Skeletal muscle satellite cell (primary cell): Measurements from ENCODE around the gene GSC.

Experiments
- H3K27me3 ChIP-seq: 2 replicates; pipeline ENCODE4 v1.7.0; 2013; ENCODE audit warnings: low read length; ENCODE audit not compliant: control insufficient read depth, insufficient read depth
- H3K36me3 ChIP-seq: 2 replicates; pipeline ENCODE4 v1.7.0; 2013; ENCODE audit warnings: mild to moderate bottlenecking, control low read depth, low read length; ENCODE audit not compliant: insufficient read depth
- H3K4me1 ChIP-seq: 2 replicates; pipeline ENCODE4 v1.7.0; 2013; ENCODE audit warnings: low read length; ENCODE audit not compliant: control insufficient read depth, insufficient read depth
- H3K4me2 ChIP-seq: 2 replicates; pipeline ENCODE4 v1.7.0; 2013; ENCODE audit warnings: mild to moderate bottlenecking, low read length
- H3K4me3 ChIP-seq: 2 replicates; pipeline ENCODE4 v1.7.0; 2013; ENCODE audit warnings: low read length
- H3K9ac ChIP-seq: 2 replicates; pipeline ENCODE4 v1.7.0; 2013; ENCODE audit warnings: mild to moderate bottlenecking, low read depth, low read length, moderate library complexity
- H3K9me3 ChIP-seq: replicated peaks from 2 replicates; pipeline ENCODE4 v1.7.0; 2013; ENCODE audit warnings: mild to moderate bottlenecking, control low read depth, low read length

GSC gene

DNA sequence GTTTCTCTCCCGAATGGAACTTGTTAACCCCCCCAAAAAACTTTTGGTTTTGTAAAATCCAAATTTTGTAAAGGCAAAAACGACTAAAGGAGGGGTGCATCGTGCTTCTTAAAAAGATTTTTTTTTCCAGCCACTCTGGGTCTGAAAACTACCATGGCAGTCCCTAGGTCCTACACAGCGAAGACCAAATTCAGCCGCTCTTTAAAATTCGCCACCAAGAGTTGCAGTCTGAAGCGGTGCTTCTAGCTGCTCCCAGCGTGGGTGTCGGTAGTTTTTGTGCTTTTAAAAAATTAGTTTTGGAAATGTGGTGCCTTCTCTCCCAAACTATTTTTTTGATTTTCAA lies 873 bp upstream of the GSC start:
- Histone ChIP-seq H3K4me3 (no peak overlapping the region), H3K36me3 (no peaks in the 10 kb centered on the region), H3K9me3 (no peaks in the 10 kb centered on the region), H3K9ac (no peak overlapping the region), H3K27me3 (peaks cover 82% of the 10 kb centered on the region), H3K4me2 (no peak overlapping the region), H3K4me1 (peaks cover 16% of the 10 kb centered on the region)

DNA sequence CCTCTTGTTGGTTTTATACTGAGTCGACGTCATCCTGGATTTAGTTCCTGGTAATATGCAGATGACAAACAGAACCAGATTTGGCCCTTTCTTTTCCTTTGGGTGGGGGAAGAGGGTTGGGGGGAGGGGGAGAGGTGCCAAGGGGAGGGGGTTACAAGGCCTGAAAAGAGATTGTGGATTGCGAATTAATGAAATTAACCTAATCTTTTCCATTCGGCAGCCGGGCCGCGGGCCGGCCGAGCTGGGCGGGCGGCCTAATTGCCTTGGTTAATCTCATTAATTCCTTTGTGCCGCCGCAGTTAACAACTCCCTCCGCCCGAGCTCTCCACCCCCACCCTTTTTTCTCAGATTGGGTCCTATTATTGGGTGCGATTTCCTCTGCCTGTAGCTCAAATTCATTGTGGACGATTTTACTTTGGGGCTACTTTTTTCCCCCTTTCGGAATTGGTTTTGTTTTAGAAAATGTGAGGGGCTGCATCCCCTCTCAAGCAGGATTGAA lies 387 bp upstream of the GSC start:
- Histone ChIP-seq H3K36me3 (no peaks in the 10 kb centered on the region), H3K27me3 (peaks cover 77% of the 10 kb centered on the region), H3K4me1 (peaks cover 16% of the 10 kb centered on the region), H3K4me3 (peak overlapping the region; percentile 70), H3K9ac (no peak overlapping the region), H3K4me2 (peak overlapping the region; percentile 87), H3K9me3 (no peaks in the 10 kb centered on the region)

DNA sequence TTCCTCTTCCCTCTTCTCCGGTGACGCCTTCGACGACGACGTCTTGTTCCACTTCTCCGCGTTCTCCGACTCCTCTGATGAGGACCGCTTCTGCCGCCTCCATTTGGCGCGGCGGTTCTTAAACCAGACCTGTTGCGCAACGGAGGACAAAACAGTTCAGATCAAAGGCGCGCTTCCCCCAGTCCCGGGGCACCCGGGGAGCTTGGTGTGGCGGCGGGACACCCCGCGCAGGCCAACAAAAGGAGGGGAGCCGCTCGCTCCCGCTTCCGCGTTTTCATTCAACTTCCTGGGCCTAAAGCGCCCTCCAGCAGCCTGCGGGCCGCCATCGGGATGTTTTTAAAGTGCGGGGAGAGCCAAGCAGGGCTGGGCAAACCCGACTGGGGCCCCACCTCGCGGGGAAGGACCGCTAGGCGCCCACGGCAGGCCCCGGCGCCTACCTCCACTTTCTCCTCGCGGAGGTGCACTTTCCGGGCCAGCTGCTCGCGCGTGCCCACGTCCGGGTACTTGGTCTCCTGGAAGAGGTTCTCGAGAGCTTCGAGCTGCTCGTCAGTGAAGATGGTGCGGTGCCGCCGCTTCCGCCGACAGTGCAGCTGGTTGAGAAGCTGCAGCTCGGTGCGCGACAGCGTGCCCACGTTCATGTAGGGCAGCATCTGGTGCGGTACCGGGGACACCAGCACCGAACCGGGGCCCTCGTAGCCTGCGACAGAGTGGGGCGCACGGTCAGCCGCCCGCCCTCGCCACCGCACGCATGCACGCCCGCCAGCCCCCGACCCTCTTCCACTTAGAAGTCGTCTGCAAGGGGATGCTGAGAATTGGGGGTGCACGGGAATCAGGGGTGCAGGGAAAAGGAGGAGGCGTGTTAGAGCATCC lies 1.2 kb downstream of the GSC start:
- no peak overlapping the region for H3K9ac ChIP-seq
- H3K4me1 ChIP-seq = peaks cover 16% of the 10 kb centered on the region
- H3K9me3 ChIP-seq = no peaks in the 10 kb centered on the region
- H3K4me3 ChIP-seq = peak overlapping the region; percentile 70
- no peaks in the 10 kb centered on the region for H3K36me3 ChIP-seq
- peaks cover 66% of the 10 kb centered on the region for H3K27me3 ChIP-seq
- H3K4me2 ChIP-seq = peak overlapping the region; percentile 87

DNA sequence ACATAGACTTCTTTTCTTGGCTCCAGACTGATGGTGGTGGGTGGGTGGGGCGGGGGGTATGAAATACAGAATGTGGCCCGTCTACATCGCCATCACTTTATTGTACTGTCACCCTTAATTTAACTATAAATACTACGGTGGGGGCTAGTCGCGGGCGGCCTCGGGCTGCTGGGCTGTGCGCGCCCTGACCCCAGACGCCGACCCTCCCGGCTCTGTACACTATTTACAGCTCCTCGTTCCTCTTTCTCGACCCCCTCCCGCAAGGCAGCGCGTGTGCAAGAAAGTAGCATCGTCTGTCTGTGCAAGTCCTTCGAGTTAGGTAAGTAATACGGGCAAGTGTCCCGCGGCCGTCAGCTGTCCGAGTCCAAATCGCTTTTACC lies 1.8 kb downstream of the GSC start:
- Histone ChIP-seq H3K27me3 (peaks cover 59% of the 10 kb centered on the region), H3K36me3 (no peaks in the 10 kb centered on the region), H3K4me1 (peaks cover 16% of the 10 kb centered on the region), H3K9ac (no peak overlapping the region), H3K4me3 (peak overlapping the region; percentile 70), H3K9me3 (no peaks in the 10 kb centered on the region), H3K4me2 (peak overlapping the region; percentile 87)

GRCh38 chr14:94767321-94767878 lies 2.5 kb downstream of the GSC start:
- Histone ChIP-seq H3K4me2 (no peak overlapping the region), H3K4me3 (no peak overlapping the region), H3K9ac (no peak overlapping the region), H3K36me3 (no peaks in the 10 kb centered on the region), H3K4me1 (peaks cover 16% of the 10 kb centered on the region), H3K27me3 (peaks cover 55% of the 10 kb centered on the region), H3K9me3 (no peaks in the 10 kb centered on the region)

DNA sequence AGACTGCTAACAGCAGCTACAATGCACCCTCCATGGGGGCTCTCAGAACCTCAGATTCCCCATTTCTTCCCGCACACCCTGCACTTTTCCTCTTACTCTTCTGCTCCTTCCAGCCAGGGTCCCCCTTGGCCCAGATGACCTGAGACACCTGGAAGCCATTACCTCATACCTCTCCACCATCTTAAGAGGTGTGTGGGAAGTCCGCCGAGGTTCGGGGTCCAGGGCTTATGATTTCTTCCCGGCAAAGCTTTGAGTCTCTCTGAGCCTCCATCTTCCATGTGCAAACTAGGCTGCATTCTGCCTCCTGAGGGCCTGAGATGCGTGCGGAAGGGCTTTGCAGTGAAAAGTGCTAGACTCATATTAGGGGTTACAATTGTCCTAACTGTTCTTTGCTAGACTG lies 5.3 kb downstream of the GSC start:
- H3K27me3 ChIP-seq = peaks cover 37% of the 10 kb centered on the region
- peaks cover 12% of the 10 kb centered on the region for H3K4me1 ChIP-seq
- no peaks in the 10 kb centered on the region for H3K9me3 ChIP-seq
- H3K9ac ChIP-seq = no peak overlapping the region
- no peaks in the 10 kb centered on the region for H3K36me3 ChIP-seq
- H3K4me3 ChIP-seq = no peak overlapping the region
- no peak overlapping the region for H3K4me2 ChIP-seq

- H3K36me3 ChIP-seq = no peaks in the 10 kb centered on the region
- no peak overlapping the region for H3K4me3 ChIP-seq
- H3K9ac ChIP-seq = no peak overlapping the region
- no peak overlapping the region for H3K4me2 ChIP-seq
- H3K4me1 ChIP-seq = no peaks in the 10 kb centered on the region
- no peaks in the 10 kb centered on the region for H3K9me3 ChIP-seq
- H3K27me3 ChIP-seq = peaks cover 18% of the 10 kb centered on the region
These were observed 7.5 kb downstream of the GSC start for GRCh38 chr14:94762431-94762830.

GRCh38 chr14:94761997-94762377 lies 7.9 kb downstream of the GSC start:
- peaks cover 14% of the 10 kb centered on the region for H3K27me3 ChIP-seq
- no peak overlapping the region for H3K9ac ChIP-seq

DNA sequence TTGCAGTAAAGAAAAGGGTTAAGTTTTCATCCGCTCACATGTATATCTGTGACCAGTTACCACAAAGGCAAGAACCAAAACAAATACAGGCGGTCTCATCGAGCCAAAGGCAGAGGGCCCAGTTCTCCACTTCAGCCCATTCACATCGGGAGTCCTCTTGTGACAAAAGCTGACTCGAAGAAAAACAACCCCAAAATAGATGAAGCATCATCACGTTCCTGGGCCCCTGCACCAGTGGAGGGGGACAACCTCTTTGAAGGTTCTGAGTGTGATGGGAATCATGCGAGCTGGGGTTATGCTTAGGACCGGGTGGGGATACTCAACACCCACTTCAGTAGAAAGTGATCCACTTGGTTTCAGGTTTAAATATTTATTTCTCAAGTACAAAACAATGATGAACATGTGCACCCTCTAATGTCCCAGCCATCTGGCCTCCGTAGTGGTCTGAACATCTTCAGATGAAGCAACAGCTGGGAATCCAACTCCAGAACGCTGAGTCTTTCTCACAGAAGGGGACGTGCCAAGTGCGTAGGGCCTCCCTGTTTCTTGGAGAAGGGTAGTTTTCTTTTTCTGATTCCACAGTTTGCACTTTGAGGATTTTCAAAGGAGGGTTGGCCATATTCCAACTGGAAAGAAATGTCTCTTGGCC lies 8.4 kb downstream of the GSC start:
- Histone ChIP-seq H3K9me3 (no peaks in the 10 kb centered on the region), H3K27me3 (peaks cover 10% of the 10 kb centered on the region), H3K4me2 (no peak overlapping the region), H3K36me3 (no peaks in the 10 kb centered on the region), H3K4me3 (no peak overlapping the region), H3K4me1 (no peaks in the 10 kb centered on the region), H3K9ac (no peak overlapping the region)

More at GRCh38 chr14:94761997-94762377, 7.9 kb downstream of the GSC start:
- Histone ChIP-seq H3K9me3 (no peaks in the 10 kb centered on the region), H3K36me3 (no peaks in the 10 kb centered on the region), H3K4me1 (no peaks in the 10 kb centered on the region), H3K4me3 (no peak overlapping the region), H3K4me2 (no peak overlapping the region)

DNA sequence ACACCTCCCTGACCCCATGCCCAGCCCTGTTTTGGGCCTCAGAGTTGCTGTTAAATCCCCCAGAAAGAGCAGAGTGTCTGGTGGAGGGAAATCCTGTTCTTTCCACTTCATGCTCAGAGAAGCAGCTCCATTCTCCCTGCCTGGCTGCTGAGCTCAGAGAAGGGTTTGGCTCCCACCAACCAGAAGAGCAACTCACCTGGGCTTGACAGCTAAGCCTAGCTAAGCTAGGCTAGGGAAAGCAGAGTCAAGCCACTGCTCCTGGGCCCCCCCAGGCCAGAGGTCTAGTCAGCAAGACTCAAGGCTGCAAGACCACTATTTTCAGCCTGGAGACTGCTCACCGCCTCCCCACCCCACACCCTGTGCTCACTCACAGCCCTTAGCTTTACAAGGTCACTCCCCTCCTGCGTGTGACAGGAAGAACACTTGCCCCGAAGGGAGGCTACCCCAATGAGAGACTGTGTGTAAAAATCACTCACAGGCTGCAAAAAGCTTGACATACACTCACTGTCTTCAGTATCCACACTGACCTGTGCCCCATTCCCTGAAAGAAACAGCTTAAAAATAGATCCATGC lies 13.5 kb downstream of the GSC start:
- Histone ChIP-seq H3K4me1 (no peaks in the 10 kb centered on the region), H3K9ac (no peak overlapping the region), H3K27me3 (peaks cover 23% of the 10 kb centered on the region), H3K36me3 (no peaks in the 10 kb centered on the region), H3K4me3 (no peak overlapping the region), H3K4me2 (no peak overlapping the region), H3K9me3 (no peaks in the 10 kb centered on the region)

GRCh38 chr14:94754391-94754942 lies 15.4 kb downstream of the GSC start:
- Histone ChIP-seq H3K4me3 (no peak overlapping the region), H3K9me3 (no peaks in the 10 kb centered on the region), H3K4me2 (no peak overlapping the region), H3K27me3 (peaks cover 23% of the 10 kb centered on the region), H3K36me3 (no peaks in the 10 kb centered on the region), H3K9ac (no peak overlapping the region), H3K4me1 (no peaks in the 10 kb centered on the region)
